GM23248 (cell line): ENCODE results near the gene RAB3C.

ENCODE experiments used
- EZH2 ChIP-seq: fragments of 200-600 bp; sonication (generic); IDR thresholded peaks from 2 replicates; pipeline ENCODE4 v1.6.1; 2018; ENCODE audit warnings: antibody characterized with exemption, mild to moderate bottlenecking; ENCODE audit not compliant: insufficient read depth, poor library complexity, severe bottlenecking
- EZH2phosphoT487 ChIP-seq: fragments of 200-600 bp; sonication (generic); IDR thresholded peaks from 2 replicates; pipeline ENCODE4 v1.6.1; 2018; ENCODE audit warnings: antibody characterized with exemption, moderate library complexity, mild to moderate bottlenecking, low read depth; ENCODE audit not compliant: insufficient read depth

- TF ChIP-seq EZH2phosphoT487 (no peak), EZH2 (no peak)
These were observed 181.3 kb downstream of the RAB3C start for GRCh38 chr5:58764199-58764598.
